GM21576 (cell line): ENCODE results near the gene USP30.

Source experiments
- ATAC-seq: cut with Tn5 transposase; IDR thresholded peaks from one replicate; pipeline ENCODE4 v1.9.1; 2021; ENCODE audit warnings: mild to moderate bottlenecking, moderate library complexity; ENCODE audit not compliant: unreplicated experiment

USP30 gene

DNA sequence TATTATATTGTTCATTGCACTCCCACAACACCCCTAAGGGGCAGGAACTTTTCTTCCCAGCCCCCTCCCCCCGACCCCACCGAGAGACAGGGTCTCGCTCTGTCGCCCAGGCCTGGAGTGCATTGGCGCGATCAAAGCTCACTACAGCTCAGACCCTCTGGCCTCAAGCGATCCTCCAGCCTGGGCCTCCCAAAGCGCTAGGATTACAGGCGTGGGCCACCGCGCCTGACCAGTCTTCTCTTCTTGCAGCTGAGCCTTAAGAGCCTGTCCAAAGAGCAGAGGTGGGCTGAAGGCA lies 44.7 kb downstream of the USP30 start:
- ATAC-seq: no peak

GRCh38 chr12:109097435-109098182 lies 45.2 kb downstream of the USP30 start, which contains the start of gene UNG:
UNG (plus strand) TSS chr12:109097597; CDS start chr12:109097680, 83 bp downstream.
- peak; percentile 91 for ATAC-seq

GRCh38 chr12:109098183-109098604 lies 45.8 kb downstream of the USP30 start:
- peak; percentile 13 for ATAC-seq

GRCh38 chr12:109098651-109099050 lies 46.3 kb downstream of the USP30 start:
- no peak for ATAC-seq

DNA sequence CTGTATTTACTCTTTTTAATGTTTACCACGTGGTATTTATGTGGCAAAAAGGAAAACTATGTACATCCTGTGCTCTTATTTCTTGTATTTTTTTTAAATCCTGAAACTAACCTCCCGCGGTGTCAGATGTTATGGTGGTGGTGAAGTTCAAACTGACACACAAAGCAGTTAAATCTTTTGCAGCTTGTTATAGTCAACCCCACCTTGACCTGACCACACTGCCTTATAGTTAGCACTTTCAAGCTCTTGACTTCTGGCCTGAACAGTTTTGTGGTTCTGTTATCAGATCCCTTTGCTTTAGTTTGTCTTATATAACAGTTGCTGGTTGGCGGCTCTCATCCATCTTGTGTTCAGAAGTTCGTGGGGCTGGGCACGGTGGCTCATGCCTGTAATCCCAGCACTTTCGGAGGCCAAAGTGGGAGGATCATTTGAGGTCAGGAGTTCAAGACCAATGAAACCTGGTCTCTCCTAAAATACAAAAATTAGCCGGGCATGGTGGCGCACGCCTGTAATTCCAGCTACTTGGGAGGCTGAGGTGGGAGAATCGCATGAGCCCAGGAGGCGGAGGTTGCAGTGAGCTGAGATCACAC lies 47.1 kb downstream of the USP30 start:
- no peak for ATAC-seq

GRCh38 chr12:109100741-109101140 lies 48.4 kb downstream of the USP30 start:
- no peak for ATAC-seq

DNA sequence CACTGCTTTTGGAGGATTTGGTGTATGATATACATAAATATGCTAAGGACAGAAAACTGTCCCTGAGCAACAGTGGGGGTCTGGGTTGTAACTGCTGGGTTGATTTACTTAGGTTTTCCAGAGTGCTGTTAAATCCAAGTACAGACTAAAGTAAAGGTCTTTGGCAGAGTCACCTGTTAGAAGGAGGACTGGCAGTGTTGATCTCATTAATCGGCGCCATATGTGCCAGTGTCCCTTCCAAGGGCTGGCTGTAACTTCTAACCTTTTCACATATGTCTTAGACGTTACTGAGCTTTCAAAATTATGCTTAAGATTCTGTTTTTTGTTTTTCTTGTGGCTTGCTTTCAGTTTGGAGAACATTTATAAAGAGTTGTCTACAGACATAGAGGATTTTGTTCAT lies 50.1 kb downstream of the USP30 start:
- ATAC-seq: no peak

- ATAC-seq: no peak
Measured at GRCh38 chr12:109105176-109105575, 52.8 kb downstream of the USP30 start.

DNA sequence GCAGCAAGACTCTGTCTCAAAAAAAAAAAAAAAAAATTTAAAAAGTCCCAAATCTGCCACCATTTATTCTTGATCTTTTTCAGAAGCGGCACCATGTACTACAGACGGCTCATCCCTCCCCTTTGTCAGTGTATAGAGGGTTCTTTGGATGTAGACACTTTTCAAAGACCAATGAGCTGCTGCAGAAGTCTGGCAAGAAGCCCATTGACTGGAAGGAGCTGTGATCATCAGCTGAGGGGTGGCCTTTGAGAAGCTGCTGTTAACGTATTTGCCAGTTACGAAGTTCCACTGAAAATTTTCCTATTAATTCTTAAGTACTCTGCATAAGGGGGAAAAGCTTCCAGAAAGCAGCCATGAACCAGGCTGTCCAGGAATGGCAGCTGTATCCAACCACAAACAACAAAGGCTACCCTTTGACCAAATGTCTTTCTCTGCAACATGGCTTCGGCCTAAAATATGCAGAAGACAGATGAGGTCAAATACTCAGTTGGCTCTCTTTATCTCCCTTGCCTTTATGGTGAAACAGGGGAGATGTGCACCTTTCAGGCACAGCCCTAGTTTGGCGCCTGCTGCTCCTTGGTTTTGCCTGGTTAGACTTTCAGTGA lies 57.5 kb downstream of the USP30 start:
- no peak for ATAC-seq

DNA sequence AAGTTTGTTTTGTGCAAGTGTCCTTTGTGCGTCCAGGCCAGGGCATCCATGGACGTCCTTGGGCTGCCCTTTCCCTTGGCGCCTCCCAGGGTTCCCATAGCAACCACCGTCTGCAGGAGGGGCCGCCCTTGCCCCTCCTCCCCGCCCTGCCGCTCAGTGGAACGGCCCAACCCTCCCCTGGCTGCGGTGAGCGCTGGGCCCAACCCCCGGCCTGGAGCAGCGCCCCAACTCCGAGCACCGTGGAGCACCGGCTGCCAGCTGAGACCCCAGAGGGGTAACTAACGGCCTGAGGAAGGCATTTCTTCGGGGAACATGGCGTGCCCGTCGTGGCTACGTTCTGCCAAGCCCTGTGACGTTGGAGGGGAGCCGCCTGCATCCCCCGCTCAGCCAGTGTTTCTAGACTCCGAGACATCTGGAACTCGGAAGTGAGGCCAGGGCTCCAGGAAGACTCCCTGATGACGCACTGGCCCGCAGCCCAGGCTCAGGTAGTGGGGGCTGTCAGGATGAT lies 58.7 kb downstream of the USP30 start:
- ATAC-seq: no peak

- no peak for ATAC-seq
Measured at GRCh38 chr12:109112720-109113465, 60.5 kb downstream of the USP30 start.

DNA sequence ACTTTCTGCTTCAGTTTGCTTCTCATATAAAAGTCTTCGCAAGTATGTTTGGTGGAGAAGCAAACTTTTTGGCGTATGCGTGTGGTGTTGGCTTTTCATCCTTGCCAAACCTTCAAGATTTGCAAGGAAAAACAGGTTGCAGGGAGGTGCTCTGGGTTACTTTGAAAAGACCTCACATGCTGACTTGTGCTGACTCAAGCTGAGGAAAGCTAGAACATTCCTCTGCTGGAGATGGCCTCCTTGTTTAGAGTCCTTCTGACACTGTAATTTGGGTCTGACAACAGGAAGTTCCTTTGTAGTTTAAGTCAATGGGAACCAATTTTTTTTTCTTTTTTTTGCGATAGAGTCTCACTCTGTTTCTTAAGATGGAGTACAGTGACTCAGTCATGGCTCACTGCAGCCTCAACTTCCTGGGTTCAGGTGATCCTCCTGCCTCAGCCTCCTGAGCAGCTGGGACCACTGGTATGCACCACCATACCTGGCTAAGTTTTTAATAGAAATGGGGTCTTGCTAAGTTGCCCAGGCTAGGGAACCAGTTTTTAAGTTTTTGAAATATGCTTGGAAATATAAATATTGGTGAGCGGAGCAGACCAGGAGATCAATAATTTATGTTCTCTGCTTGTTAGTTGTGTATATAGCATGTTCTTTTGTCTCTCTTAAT lies 61.4 kb downstream of the USP30 start:
- no peak for ATAC-seq

GRCh38 chr12:109114644-109115043 lies 62.3 kb downstream of the USP30 start:
- ATAC-seq: no peak

GRCh38 chr12:109115404-109115757 lies 63.0 kb downstream of the USP30 start:
- no peak for ATAC-seq

DNA sequence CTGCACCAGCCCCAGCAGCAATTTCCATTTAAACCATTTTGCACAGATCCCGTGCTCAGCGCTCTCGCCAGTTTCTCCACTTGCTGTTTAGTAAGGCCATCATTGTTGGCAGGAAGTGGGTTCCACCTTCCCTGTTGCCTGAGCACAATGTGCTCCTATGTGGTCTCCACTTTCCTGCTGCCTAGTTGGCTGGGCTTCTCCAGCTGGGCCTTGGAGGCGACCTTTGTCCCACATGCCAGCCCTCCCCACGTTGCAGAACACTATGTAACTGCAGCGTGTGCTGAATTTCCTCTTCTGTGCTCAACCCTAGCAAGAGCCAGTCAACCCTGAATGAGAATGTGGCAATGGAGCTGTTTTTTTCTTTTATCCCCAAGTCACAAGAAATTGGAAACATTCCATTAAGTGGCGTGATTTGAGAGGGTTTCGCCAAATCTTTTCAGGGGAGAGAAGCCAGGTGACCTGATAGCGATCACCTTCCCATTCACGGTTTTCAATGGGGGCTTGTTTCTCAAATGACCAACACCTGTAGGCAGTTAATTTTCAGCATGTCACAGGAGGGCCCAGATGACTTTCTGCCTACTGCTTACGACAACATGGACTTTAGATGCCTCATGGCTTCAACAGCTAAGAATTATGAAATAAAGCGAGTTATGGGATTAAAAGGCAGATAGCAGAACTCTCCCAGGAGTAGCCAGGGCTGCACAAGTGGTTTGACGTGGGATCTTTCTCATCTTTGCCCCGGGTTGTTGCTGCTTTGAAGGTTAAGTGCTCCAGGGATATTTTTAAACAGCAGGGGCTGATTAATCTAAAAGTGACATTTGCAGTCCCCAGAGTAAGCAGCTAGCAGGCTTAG lies 63.6 kb downstream of the USP30 start, which contains the start of gene ACACB:
Gene ACACB, plus strand, starts transcription at position 830 of the 853 bp plus-strand sequence. CDS start 22,819 bp downstream, outside the sequence.
- ATAC-seq: no peak

- ATAC-seq: no peak
Measured at GRCh38 chr12:109116611-109116949, 64.2 kb downstream of the USP30 start.

- no peak for ATAC-seq
Measured at GRCh38 chr12:109120095-109120494, 67.7 kb downstream of the USP30 start.

- ATAC-seq: no peak
Measured at GRCh38 chr12:109120557-109120956, 68.2 kb downstream of the USP30 start.

DNA sequence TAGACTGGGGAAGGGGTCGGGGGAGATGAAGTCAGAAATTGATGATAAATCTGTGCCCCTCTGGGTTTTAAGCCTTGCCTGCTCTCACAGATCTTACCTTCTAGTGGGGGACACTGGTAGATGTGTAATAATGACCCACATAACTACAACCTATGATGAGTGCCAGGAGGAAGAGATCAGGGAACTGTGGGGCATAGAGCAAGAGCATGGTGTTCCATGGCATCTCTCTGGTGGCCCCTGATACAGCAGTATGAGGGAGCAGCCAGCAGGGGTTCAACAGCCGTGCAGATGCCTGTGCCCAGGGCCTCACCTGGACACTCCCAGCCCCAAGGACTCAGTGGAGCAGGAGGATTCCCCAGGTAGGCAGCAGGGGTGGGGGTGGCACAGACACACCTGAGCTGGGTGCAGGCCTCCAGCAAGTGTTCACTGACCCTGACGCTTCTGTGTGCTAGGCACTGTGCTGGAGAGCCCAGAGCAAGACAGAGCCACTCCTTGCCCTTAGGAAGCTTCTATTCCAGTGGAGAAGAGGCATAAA lies 69.0 kb downstream of the USP30 start:
- no peak for ATAC-seq
